Embryonic facial prominence (tissue), 1 donor: Measurements from ENCODE around the gene TRIM34.
A peak's percentile ranks its signal among the peaks of the same experiment; 100 is the strongest.
"Not testable (repeated sequence)": the region's sequence is repeated elsewhere in the genome, so short reads cannot be mapped to it uniquely, and the experiment has no call there.

Source experiments
- DNase-seq: peaks from one replicate; pipeline ENCODE4 v3.0.0-alpha.2; 2016; ENCODE audit errors: extremely low spot score

The TRIM34 gene

GRCh38 chr11:5684036-5684645 lies 59.3 kb downstream of the TRIM34 start:
- DNase-seq: no peak

- peak; percentile 89 for DNase-seq
Measured at GRCh38 chr11:5684646-5685362, 60.0 kb downstream of the TRIM34 start, which contains the start of gene TRIM5. TRIM5 (minus strand) TSS chr11:5685074; CDS start chr11:5680177, 4,897 bp downstream.

GRCh38 chr11:5686426-5686825 lies 61.6 kb downstream of the TRIM34 start:
- no peak for DNase-seq

- DNase-seq: no peak
Measured at GRCh38 chr11:5688482-5688881, 63.7 kb downstream of the TRIM34 start.

- no peak for DNase-seq
Measured at GRCh38 chr11:5689551-5689983, 64.8 kb downstream of the TRIM34 start, which contains the start of gene TRIM22. TRIM22 (plus strand) TSS chr11:5689790; CDS start chr11:5696233, 6,443 bp downstream.

GRCh38 chr11:5690216-5690615 lies 65.4 kb downstream of the TRIM34 start:
- DNase-seq: no peak

- no peak for DNase-seq
Measured at GRCh38 chr11:5690736-5691135, 65.9 kb downstream of the TRIM34 start.

- not testable (repeated sequence) for DNase-seq
Measured at GRCh38 chr11:5691238-5691963, 66.6 kb downstream of the TRIM34 start.

GRCh38 chr11:5691964-5692361 lies 67.2 kb downstream of the TRIM34 start:
- no peak for DNase-seq
